Stimulated activated CD8-positive, alpha-beta memory T cell treated with anti-CD3 and anti-CD28 coated beads, Interleukin-7, amount 100 ng/mL, for 1 hour (primary cell): ENCODE results near the gene TECPR1.
A peak's percentile ranks its signal among the peaks of the same experiment; 100 is the strongest.

ENCODE experiments used
- DNase-seq, 2 donors: peaks; one replicate each; pipeline ENCODE4 v3.0.0-alpha.2; 2020; ENCODE audit warnings: low read depth in 2 of 2

The TECPR1 gene

GRCh38 chr7:98283127-98283886 is 31.3 kb upstream of the TECPR1 start:
- no peak for DNase-seq

GRCh38 chr7:98282703-98283102 is 30.7 kb upstream of the TECPR1 start:
- no peak for DNase-seq

- peak in 1 of 2 donors; percentile 6 for DNase-seq
Observed at GRCh38 chr7:98281757-98282606, 29.9 kb upstream of the TECPR1 start.

GRCh38 chr7:98280791-98281756 is 29.0 kb upstream of the TECPR1 start, which contains the start of gene BRI3:
BRI3 (plus strand) TSS chr7:98281686; CDS start chr7:98281796, 110 bp downstream.
- peak; percentile 85 to 87 for DNase-seq

- DNase-seq = no peak
Observed at GRCh38 chr7:98280296-98280695, 28.3 kb upstream of the TECPR1 start.

- DNase-seq = no peak
Observed at GRCh38 chr7:98278936-98279335, 26.9 kb upstream of the TECPR1 start.

- no peak for DNase-seq
Observed at GRCh38 chr7:98278408-98278807, 26.4 kb upstream of the TECPR1 start.

GRCh38 chr7:98276241-98276761 is 24.3 kb upstream of the TECPR1 start:
- no peak for DNase-seq

- no peak for DNase-seq
Observed at GRCh38 chr7:98267303-98267702, 15.3 kb upstream of the TECPR1 start.

GRCh38 chr7:98266840-98267239 is 14.8 kb upstream of the TECPR1 start:
- DNase-seq = no peak

- DNase-seq = no peak
Observed at GRCh38 chr7:98265841-98266271, 13.8 kb upstream of the TECPR1 start.

- DNase-seq = no peak
Observed at GRCh38 chr7:98257701-98258100, 5.7 kb upstream of the TECPR1 start.

GRCh38 chr7:98256431-98256830 is 4.4 kb upstream of the TECPR1 start:
- no peak for DNase-seq

- no peak for DNase-seq
Observed at GRCh38 chr7:98254951-98255610, 3.0 kb upstream of the TECPR1 start.

GRCh38 chr7:98254516-98254915 is 2.5 kb upstream of the TECPR1 start:
- DNase-seq = no peak

- no peak for DNase-seq
Observed at GRCh38 chr7:98252425-98253054, 508 bp upstream of the TECPR1 start.

GRCh38 chr7:98251231-98251600 is 816 bp downstream of the TECPR1 start:
- DNase-seq = no peak

GRCh38 chr7:98250789-98251188 is 1.2 kb downstream of the TECPR1 start:
- DNase-seq = no peak

- no peak for DNase-seq
Observed at GRCh38 chr7:98249106-98249505, 2.9 kb downstream of the TECPR1 start.

- no peak for DNase-seq
Observed at GRCh38 chr7:98248156-98248555, 3.9 kb downstream of the TECPR1 start.
